HG03469 (cell line): ENCODE measurements around the gene CYP2F1.
"Not testable (repeated sequence)": the region's sequence is repeated elsewhere in the genome, so short reads cannot be mapped to it uniquely, and the experiment has no call there.

Experiments used
- ATAC-seq: cut with Tn5 transposase; IDR thresholded peaks from one replicate; pipeline ENCODE4 v1.9.1; 2021; ENCODE audit warnings: mild to moderate bottlenecking, moderate library complexity, moderate number of reproducible peaks; ENCODE audit not compliant: unreplicated experiment

Gene CYP2F1

DNA sequence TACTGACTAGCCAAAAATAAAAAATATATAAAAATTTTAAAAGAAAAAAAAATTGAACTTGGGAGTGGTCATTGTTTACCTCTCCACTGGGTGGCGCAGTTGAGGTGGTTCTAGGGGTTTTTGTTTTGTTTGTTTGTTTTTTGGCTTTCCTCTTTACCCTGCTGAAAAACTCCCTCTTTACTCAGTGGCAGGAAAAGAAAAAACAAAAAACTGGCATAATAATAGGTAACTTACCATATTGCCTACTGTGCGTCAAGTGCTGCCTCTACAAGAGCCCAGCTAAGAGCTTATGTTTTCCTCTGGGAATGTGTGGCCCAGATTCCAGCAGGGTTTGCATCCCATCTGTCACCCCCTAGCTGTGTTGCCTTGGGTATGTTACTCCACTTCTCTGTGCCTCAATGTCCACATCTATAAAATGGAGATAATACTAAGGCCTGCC, 12.6 kb downstream of the CYP2F1 start:
- ATAC-seq, result not testable (repeated sequence)

DNA sequence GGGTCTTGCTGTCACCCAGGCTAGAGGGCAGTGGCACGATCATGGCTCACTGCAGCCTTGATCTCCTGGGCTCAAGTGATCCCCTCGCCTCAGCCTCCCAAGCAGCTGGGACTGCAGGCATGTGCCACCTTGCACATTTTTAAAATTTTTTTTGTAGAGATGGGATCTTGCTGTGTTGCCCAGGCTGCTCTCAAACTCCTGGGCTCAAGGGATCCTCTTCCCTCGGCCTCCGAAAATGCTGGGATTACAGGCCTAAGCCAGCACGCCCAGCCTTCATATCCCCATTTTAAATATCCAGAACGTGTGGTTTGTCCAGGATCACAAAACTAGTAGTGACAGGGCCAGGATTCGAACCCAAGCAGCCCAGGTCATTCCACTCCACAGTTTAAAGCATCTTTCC, 13.1 kb downstream of the CYP2F1 start:
- not testable (repeated sequence) for ATAC-seq

DNA sequence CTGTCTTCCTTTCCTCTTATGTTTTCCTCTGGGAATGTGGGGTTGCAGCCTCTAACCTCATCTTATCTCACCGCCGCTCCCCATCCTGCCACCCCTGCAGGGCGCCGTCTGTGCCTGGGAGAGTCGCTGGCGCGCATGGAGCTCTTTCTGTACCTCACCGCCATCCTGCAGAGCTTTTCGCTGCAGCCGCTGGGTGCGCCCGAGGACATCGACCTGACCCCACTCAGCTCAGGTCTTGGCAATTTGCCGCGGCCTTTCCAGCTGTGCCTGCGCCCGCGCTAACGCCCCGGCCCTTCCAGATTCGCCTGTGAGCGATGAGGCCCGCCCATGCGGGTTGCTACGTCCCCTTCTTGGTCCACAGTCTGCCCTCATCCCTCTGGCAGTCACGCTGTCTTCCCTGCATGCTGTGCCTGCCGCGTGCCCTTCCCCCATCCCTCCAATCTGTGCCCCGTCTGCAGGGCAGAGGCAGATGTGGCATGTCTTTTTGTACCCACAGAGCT, 13.6 kb downstream of the CYP2F1 start:
- ATAC-seq, result not testable (repeated sequence)

DNA sequence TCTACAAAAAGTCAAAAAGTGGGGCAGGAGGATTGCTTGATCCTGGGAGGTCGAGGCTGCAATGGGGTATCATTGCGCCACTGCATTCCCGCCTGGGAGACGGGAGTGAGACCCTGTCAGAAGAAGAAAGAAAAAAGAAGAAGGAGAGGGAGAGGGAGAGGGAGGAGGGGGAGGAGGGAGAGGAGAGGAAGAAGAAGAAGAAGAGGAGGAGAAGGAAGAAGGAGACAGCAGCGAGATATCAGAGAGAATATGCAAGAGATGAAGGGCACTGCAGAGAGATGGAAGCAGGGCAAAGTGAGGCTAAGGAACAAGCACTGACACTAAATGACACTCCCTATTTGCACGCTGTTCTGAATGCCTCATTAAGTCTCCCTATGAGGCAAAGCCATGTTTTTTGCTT, 14.5 kb downstream of the CYP2F1 start:
- no peak for ATAC-seq

DNA sequence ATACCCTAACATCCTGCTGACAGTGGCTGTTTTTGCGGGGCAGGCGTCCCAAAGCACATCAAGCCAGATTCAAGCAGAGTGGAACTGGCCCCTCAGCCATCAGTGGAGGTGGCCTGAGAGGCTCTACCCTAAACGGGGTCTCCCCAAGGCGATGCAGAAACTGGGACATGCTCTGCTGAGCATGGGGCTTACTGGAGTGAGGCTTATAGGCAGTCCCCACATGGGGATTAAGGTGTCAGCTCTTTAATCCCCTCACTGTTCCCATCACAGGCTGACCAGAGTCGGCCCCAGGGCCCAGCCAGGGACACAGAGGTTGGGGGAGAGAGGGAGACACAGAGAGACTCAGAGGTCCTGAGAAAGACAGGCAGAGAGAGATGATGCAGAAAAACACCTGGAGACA, 17.0 kb downstream of the CYP2F1 start:
- ATAC-seq, result no peak

DNA sequence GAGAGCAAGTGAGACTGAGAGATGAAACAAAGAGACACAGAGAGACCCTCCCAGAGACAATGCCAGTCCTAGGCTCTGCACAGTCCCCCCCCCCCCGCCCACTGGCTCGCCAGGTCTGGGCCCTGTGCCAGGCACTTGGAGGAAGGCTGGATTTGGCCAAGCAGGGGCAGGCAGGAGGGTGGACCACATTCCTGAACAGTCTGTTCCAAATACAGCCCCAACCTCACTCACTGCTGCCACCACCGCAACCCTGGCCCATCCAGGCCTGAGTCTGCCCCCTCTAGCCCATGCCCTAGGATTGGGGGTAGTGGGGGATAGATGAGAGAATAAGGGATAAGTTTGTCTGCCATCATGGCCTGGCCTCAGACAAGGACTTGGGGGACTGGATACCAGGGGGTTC, 19.0 kb downstream of the CYP2F1 start:
- no peak for ATAC-seq

DNA sequence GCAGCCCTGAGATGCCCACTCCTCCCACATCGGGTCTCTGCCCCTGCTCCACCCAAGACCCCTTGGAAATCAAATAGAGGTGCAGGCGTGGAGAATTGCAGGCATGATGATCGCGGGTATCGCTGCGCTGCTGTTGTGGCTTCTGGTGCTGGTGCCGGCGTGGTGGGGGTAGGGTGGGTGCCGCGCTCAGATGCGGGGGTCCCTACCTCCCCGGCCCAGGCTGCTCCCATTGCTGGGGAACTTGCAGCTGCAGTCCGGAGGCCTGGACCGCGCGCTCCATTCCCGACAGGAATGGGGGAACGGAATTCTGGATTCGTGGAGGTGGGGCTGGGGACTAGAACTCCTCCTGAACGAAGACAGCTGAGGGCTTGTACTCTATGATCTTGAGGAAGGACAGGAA, 20.4 kb downstream of the CYP2F1 start:
- no peak for ATAC-seq

DNA sequence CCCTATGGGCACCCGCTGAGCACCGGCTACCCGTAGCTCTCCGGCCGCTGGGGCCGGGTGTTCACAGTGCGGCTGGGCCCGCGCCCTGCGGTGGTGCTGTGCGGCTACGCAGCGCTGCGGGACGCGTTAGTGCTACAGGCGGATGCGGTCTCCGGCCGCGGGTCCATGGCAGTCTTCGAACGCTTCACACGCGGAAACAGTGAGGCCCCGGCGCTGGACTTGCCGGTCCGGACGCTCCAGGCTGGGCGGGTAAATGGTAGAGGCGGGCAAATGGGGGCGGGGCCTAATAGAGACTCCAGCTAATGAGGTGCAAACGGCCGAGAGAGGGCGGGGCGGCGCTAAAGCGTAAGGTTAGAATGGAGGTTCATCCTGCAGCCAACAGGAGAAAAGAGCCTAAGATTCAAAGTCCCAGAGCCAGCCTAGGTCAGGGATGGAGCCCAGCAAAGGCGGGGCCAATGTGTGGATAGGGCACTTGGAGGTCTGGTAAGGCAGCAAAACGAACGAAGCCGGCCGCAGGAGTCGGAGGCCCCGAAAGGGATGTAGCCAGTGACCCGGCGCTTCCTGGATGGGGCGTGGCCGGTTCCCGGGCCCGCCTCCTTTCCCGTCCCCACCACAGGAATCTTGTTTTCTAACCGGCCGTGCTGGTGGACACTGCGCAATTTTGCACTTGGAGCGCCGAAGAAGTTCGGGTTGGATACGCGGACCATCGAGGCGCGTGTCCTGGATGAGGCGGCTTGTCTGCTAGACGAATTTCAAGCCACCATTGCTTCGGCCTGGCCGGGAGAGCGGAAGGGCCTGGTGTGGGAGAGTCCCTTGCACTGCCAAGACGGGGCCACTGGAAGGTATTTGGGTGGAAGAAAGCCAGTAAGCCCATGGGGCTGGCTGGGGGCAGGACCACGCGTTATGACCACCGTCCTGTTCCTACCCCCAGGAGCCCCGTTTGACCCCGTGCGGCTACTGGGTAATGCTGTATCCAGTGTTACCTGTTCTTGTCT, 21.5 kb downstream of the CYP2F1 start:
- not testable (repeated sequence) for ATAC-seq

DNA sequence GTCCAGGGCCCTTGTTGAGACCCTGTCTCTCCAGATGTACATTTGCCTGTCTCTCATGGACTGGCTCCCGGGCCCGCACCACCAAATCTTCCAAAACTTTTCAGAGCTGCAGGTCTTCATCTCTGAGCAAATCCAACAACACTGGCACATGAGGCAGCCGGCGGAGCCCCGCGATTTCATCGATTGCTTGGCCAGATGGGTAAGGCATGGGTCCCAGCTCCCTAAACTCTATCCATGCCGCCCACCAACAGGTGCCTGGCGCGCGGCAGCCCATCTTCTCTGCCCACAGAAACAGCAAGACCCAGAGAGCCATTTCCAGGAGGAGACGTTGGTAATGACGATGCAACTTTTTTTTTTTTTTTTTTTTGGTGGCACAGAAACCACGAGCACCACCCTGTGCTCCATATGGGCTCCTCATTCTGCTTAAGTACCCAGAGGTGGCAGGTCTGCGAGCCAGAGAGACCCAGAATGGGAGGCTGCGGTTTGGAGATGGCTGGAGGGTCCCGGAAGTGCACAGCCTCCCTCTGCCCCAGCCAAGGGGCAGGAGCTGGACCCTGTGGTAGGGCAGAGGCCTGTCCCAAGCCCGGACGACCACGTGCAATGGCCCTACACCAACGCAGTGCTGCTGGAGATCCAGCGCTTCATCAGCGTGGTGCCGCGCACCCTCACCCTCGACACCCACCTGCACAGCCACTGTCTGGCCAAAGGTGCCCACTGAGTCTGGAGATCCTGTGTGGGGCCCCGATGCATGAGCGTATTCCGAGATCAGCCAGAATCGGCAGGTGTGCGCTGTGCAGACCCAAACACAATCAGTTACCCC, 22.6 kb downstream of the CYP2F1 start:
- ATAC-seq, result no peak

DNA sequence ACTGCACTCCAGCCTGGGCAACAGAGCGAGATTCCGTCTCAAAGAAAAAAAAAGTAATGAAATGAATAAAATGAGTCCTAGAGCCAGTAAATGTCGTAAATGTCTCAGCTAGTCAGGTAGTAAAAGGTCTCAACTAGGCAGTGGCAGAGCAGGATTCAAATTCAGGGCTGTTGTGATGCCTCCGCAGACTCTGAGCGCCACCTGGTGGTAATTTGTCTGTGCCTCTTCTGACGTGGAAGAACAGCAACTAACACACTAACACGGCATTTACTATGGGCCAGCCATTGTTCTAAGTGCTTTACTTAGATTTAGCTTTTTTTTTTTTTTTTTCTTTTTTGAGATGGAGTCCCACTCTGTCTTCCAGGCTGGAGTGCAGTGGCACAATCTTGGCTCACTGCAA, 30.2 kb downstream of the CYP2F1 start:
- ATAC-seq, result no peak

DNA sequence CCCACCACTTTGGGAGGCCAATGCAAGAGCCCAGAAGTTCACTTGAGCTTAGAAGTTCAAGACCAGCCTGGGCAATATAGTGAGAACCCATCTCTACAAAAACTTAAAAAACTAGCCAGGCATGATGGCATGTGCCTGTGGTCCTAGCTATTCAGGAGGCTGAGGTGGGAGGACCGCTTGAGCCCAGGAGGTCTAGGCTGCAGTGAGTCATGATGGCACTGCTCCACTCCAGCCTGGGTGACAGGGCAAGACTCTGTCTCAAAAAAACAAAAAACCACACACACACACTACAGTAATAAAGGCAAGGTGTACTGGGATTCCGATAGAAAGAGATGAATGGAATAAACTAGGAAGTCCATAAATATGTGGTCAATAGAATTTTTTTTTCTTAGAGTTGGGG, 35.6 kb downstream of the CYP2F1 start:
- no peak for ATAC-seq

DNA sequence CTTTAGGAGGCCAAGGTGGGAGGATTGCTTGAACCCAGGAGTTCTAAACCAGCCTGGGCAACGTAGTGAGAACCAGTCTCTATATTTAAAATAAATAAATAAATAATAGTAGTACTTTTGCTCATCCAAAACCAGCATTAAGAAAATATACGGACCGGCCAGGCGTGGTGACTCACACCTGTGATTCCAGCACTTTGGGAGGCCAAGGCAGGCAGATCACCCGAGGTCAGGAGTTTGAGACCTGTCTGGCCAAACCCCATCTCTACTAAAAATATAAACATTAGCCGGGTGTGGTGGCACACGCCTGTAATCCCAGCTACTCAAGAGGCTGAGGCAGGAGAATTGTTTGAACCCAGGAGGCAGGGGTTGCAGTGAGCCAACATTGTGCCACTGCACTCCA, 36.8 kb downstream of the CYP2F1 start:
- ATAC-seq, result not testable (repeated sequence)

DNA sequence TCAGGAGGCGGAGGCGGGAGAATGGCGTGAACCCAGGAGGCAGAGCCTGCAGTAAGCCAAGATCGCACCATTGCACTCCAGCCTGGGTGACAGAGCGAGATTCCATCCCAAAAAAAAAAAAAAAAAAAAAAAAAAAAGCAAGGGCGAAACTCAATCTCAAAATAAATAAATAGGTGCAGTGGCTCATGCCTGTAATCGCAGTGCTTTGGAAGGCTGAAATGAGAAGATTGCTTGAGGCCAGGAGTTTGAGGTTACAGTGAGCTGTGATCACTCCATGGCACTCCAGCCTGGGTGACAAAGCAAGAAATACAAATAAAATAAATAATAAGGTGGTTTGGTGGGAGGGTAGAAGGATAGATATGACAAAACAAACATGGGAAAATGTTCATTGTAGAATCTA, 39.8 kb downstream of the CYP2F1 start:
- no peak for ATAC-seq

DNA sequence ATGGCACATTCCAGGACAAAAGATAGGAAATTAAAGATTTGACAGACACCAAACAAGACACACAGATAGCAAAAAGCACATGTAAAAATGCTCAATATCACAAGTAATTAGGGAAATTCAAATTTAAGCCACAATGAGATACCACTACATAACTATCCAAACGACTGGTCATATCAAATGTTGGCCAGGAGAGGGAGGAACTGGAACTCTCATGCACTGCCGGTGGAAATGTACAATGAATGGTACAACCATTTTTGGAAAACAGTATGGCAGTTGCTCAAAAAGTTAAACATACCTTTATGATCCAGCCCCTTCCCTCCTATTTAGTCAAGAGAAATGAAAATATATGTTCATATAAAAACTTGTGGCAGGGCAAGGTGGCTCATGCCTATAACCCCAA, 42.0 kb downstream of the CYP2F1 start:
- ATAC-seq, result no peak

DNA sequence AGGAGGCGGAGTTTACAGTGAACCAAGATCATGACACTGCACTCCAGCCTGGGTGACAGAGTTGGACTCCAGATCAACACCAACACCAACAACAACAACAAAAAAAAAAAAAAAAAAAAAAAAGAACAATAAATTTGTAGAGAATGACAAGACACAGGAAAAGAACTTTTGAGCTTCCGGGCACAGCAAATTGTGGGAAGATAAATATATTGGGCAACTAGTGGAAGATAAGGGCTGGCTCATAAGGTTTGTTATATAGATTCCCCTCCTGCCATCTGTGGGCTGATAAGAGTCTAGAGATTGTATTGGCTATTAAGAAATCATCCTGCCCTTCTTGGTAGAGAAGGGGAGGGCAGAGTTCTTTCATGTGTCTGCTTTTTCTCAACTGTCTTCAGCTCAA, 45.6 kb downstream of the CYP2F1 start:
- no peak for ATAC-seq

DNA sequence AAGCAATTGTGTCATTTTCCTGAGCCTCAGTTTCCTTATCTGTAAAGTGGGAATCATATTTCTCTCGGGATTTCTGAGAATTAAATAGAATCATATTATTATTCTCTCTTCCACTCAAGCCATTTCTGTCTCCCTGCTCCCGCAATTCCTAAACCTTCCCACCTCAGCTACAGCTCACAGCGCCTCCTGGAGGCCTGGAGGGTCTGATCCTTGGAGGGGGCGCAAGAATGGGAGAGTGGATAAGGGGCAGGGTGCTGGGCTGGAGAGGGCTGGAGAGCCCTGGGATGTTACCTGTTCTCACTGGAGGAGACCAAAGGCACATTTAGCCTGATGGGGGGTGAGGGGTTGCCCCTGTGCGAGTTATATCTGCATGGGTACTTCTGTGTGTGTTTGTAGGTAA, 47.7 kb downstream of the CYP2F1 start:
- ATAC-seq, result no peak

DNA sequence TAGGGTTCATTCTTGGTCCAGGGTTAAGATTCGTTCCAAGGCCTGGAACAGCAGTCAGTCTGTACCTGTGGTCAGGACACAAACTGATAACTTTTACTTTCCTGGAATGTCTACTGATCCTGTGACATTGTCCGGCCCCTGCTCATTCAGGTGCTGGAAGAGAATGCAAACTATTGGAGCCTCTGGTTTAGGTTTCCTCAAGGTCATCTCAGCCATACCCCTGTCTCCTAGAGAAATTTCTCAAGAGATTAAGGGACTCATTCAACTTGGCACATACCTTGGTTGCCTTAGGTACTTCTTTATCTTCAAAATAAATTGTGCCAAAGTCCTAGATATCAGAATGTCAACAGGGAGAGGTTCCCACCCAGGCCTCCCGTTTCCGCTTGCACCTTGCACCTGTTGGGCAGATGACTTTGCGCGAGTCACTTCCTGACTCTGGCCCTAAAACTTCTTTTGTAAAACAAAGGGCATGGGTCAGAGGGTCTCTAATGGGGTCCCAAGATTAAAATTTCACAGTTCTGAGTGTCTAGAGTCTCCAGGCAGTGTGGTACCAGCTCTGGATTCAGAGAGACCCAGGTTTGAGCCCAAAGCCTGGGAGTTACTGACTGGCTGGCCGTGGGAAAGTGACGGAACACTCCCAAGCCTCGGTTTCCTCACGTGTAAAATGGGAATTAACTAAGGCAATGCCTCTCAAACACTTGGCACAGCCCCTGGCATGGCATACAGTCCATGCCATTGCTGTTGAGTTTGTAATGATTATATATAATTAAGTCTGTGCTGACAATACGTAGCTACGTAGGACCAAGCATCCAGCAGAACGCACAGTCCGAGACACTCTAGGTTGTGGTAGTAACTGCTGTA, 52.9 kb downstream of the CYP2F1 start:
- ATAC-seq, result no peak

DNA sequence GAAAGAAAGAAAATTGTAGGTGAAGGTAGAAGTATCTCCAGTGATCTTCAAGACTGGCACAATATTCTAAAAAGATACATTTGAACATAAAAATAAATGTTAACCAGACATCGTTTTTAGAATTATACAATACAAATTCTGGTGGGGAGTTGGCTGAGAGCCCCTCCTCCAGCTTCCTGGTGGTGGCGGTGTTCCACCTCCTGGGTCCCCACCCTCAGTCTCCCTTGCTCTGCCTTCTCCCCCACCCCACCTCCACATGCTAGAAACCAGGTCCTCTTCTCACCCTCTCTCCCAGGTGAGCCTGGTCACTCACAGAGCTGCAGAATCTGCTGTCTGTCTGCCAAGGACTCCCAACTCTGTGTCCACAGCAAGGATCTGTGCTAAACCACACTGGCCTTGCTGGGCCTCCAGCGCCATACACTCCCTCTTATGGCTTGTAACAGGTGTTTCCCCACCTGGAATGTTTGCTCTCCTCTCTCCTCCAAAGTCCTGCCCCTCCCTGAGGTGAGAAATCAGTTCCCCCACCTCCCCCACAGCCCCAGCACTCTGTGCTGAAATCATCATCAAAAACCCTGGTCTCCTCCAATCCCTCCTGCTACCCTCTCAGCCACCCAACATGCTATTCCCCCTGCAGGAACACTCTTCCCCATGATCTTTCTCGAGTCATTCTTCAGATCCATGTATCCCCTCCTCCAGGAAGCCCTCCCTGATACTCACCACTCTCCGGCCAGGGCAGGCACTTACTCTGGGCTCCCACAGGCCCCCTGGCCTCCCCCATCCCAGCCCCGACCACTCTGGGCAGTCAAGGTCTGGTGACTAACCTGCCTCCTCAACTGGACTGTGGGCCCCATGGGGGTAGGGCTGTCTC, 58.3 kb downstream of the CYP2F1 start:
- no peak for ATAC-seq

DNA sequence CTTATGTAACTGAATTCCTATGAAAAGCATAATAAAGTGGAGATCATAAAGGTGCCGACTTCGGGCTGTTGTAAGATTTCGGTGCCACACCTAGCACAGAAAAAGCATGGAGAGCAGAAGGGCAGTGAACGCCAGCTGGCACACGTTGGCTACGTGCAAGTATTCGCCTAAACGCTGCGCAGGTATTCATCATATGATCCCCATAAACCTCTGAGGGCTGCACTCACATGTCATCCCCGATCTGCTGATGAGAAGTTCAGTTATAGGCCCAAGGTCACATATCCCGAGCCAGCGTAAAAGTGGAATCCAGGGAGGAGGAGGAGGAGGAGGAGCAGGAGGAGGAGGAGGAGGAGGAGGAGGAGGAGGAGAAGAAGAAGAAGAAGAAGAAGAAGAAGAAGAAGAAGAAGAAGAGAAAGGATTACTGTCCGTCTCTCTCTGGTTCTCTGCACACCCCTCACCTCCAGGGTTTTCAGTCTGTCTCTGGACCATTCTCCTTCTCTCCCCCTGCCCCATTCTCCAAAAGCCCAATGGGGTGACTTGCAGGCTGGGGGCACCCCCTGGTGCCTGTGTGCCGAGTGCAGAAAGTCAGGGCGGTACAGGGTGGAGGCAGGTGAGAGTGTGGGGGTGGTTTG, 60.2 kb downstream of the CYP2F1 start:
- ATAC-seq, result no peak
